Pons (tissue), 1 donor: ENCODE measurements around the gene SUPT3H.

Source experiments
- DNase-seq: peaks from one replicate; pipeline ENCODE4 v3.0.0-alpha.2; 2016; ENCODE audit warnings: low spot score

SUPT3H gene

GRCh38 chr6:45000833-45001232 lies 376.9 kb downstream of the SUPT3H start:
- no peak for DNase-seq

GRCh38 chr6:44999066-44999465 lies 378.7 kb downstream of the SUPT3H start:
- no peak for DNase-seq

GRCh38 chr6:44995486-44996132 lies 382.1 kb downstream of the SUPT3H start:
- DNase-seq, result no peak

- peak; percentile 57 for DNase-seq
These were observed 388.3 kb downstream of the SUPT3H start for GRCh38 chr6:44989391-44989790.

GRCh38 chr6:44985006-44985405 lies 392.7 kb downstream of the SUPT3H start:
- no peak for DNase-seq

- no peak for DNase-seq
These were observed 394.0 kb downstream of the SUPT3H start for GRCh38 chr6:44983467-44984365.

- DNase-seq, result no peak
These were observed 396.9 kb downstream of the SUPT3H start for GRCh38 chr6:44980841-44981240.

GRCh38 chr6:44976677-44977641 lies 400.8 kb downstream of the SUPT3H start:
- DNase-seq, result no peak

GRCh38 chr6:44974511-44974910 lies 403.2 kb downstream of the SUPT3H start:
- no peak for DNase-seq

- no peak for DNase-seq
These were observed 405.0 kb downstream of the SUPT3H start for GRCh38 chr6:44972709-44973108.

GRCh38 chr6:44969446-44970185 lies 408.1 kb downstream of the SUPT3H start:
- DNase-seq, result no peak

- DNase-seq, result no peak
These were observed 410.3 kb downstream of the SUPT3H start for GRCh38 chr6:44967481-44967880.

- no peak for DNase-seq
These were observed 411.2 kb downstream of the SUPT3H start for GRCh38 chr6:44966449-44967092.

- no peak for DNase-seq
These were observed 412.0 kb downstream of the SUPT3H start for GRCh38 chr6:44965708-44966107.

GRCh38 chr6:44960898-44961297 lies 416.8 kb downstream of the SUPT3H start:
- no peak for DNase-seq

- no peak for DNase-seq
These were observed 418.1 kb downstream of the SUPT3H start for GRCh38 chr6:44959651-44960050.

GRCh38 chr6:44957156-44957555 lies 420.6 kb downstream of the SUPT3H start:
- no peak for DNase-seq

- DNase-seq, result no peak
These were observed 421.3 kb downstream of the SUPT3H start for GRCh38 chr6:44956396-44956795.

- no peak for DNase-seq
These were observed 422.6 kb downstream of the SUPT3H start for GRCh38 chr6:44955145-44955544.

- DNase-seq, result no peak
These were observed 423.5 kb downstream of the SUPT3H start for GRCh38 chr6:44954281-44954680.

- DNase-seq, result no peak
These were observed 426.4 kb downstream of the SUPT3H start for GRCh38 chr6:44951253-44951747.
